Measurements from ENCODE around the gene PSEN2.

- TF ChIP-seq SUZ12 (IDR thresholded peaks at IDR 0.05) (no peak), SP1 (IDR thresholded peaks at IDR 0.05) (no peak), FOXM1 (IDR thresholded peaks at IDR 0.05; ENCODE audit: borderline replicate concordance) (no peak), FOXK2 (IDR thresholded peaks at IDR 0.05) (no peak), TARDBP (IDR thresholded peaks at IDR 0.05) (no peak), FOXA1 (IDR thresholded peaks at IDR 0.05) (no peak), CTBP1 (IDR thresholded peaks at IDR 0.05; ENCODE audit: borderline replicate concordance) (no peak), BHLHE40 (IDR thresholded peaks at IDR 0.05; ENCODE audit: borderline replicate concordance) (no peak), ZNF384 (IDR thresholded peaks at IDR 0.05) (no peak), LEF1 (IDR thresholded peaks at IDR 0.05; ENCODE audit: borderline replicate concordance) (no peak), ARNT (IDR thresholded peaks at IDR 0.05) (no peak)
These were observed 70.3 kb downstream of the PSEN2 start for GRCh38 chr1:226940806-226941067.
